ENCODE results near the gene CCDC122.

GRCh38 chr13:43802511-43802910, 77.0 kb downstream of the CCDC122 start:
- TF ChIP-seq FOS (IDR thresholded peaks at IDR 0.05; ENCODE audit: borderline replicate concordance, insufficient read depth, low read length) = no peak
- no peak for TF ChIP-seq CTCF (IDR thresholded peaks at IDR 0.05; ENCODE audit: extremely low read depth in 1 of 2, insufficient read depth in 1 of 2, low read depth in 1 of 2, low read length in 2 of 2)

Measured in endothelial cell of umbilical vein (primary cell).